GM23338 (cell line): ENCODE measurements around the gene CLSTN2. TPM values are rescaled to one million over a fixed set of nuclear protein-coding genes. Genes with fewer than 3 reads are reported as not detected.

Source experiments
- ATAC-seq: fragments of 200-7000 bp; cut with Tn5 transposase; 3 replicates; pipeline ENCODE4 v1.9.1; 2020
- DNase-seq: peaks from one replicate; pipeline ENCODE4 v3.0.0-alpha.2; 2015; ENCODE audit warnings: low spot score
- H2AFZ ChIP-seq: fragments of 200-600 bp; sonication (generic); 2 replicates; pipeline ENCODE4 v1.8.0; 2016; ENCODE audit warnings: antibody characterized with exemption, mild to moderate bottlenecking, moderate library complexity
- H3F3A ChIP-seq: fragments of 200-600 bp; sonication (generic); replicated peaks from 2 replicates; pipeline ENCODE4 v1.8.0; 2017; ENCODE audit warnings: antibody characterized with exemption, mixed run types, low read depth
- H3K27ac ChIP-seq: fragments of 200-600 bp; sonication (generic); 2 replicates; pipeline ENCODE4 v1.6.1; 2016; ENCODE audit warnings: low read depth
- H3K27me3 ChIP-seq: fragments of 200-600 bp; sonication (generic); 2 replicates; pipeline ENCODE4 v1.8.0; 2016; ENCODE audit warnings: mild to moderate bottlenecking, mixed run types, moderate library complexity; ENCODE audit not compliant: insufficient read depth
- H3K36me3 ChIP-seq: fragments of 200-600 bp; sonication (generic); 2 replicates; pipeline ENCODE4 v1.8.0; 2016; ENCODE audit warnings: mild to moderate bottlenecking; ENCODE audit not compliant: insufficient read depth
- H3K4me1 ChIP-seq: fragments of 200-600 bp; sonication (generic); 2 replicates; pipeline ENCODE4 v1.8.0; 2016; ENCODE audit warnings: mild to moderate bottlenecking, moderate library complexity; ENCODE audit not compliant: insufficient read depth
- H3K4me2 ChIP-seq: fragments of 200-600 bp; sonication (generic); 2 replicates; pipeline ENCODE4 v1.7.1; 2017; ENCODE audit warnings: mixed run types
- H3K4me3 ChIP-seq: fragments of 200-600 bp; sonication (generic); 2 replicates; pipeline ENCODE4 v1.6.1; 2016; ENCODE audit warnings: mixed run types
- H3K79me2 ChIP-seq: fragments of 200-600 bp; sonication (generic); replicated peaks from 2 replicates; pipeline ENCODE4 v1.8.0; 2017; ENCODE audit warnings: mild to moderate bottlenecking; ENCODE audit not compliant: insufficient read depth
- H3K9me2 ChIP-seq: fragments of 200-600 bp; sonication (generic); 2 replicates; pipeline ENCODE4 v1.8.0; 2017; ENCODE audit not compliant: insufficient read depth
- H4K20me1 ChIP-seq: fragments of 200-600 bp; sonication (generic); replicated peaks from 2 replicates; pipeline ENCODE4 v1.8.0; 2017; ENCODE audit warnings: mild to moderate bottlenecking; ENCODE audit not compliant: insufficient read depth
- H3K27ac Mint-ChIP-seq: 2 replicates; pipeline ENCODE4 v1.8.0; 2020; ENCODE audit warnings: inconsistent platforms, mild to moderate bottlenecking, moderate library complexity, mixed read lengths
- H3K27me3 Mint-ChIP-seq: 3 replicates; pipeline ENCODE4 v1.8.0; 2022; ENCODE audit warnings: low read depth, mild to moderate bottlenecking, moderate library complexity, mixed read lengths, inconsistent platforms; ENCODE audit not compliant: insufficient read depth, poor library complexity
- H3K36me3 Mint-ChIP-seq: 3 replicates; pipeline ENCODE4 v1.8.0; 2021; ENCODE audit warnings: low read depth, mild to moderate bottlenecking, inconsistent platforms, moderate library complexity, mixed read lengths
- H3K4me1 Mint-ChIP-seq: 3 replicates; pipeline ENCODE4 v1.8.0; 2020; ENCODE audit warnings: mild to moderate bottlenecking, inconsistent platforms, mixed read lengths
- H3K4me3 Mint-ChIP-seq: 3 replicates; pipeline ENCODE4 v1.8.0; 2021; ENCODE audit warnings: moderate library complexity, mild to moderate bottlenecking, inconsistent platforms, mixed read lengths
- H3K9me3 Mint-ChIP-seq: 3 replicates; pipeline ENCODE4 v1.8.0; 2020; ENCODE audit warnings: moderate library complexity, mild to moderate bottlenecking, inconsistent platforms, mixed read lengths
- CTCF ChIP-seq, 2 experiments: fragments of 200-600 bp in 1 of 2; sonication (generic) in 1 of 2; conservative IDR thresholded peaks; 2 replicates each; pipeline versions ENCODE4 v1.5.1 to v1.6.1; 2016 to 2017; ENCODE audit warnings: antibody characterized with exemption in 2 of 2, low read depth in 2 of 2, mild to moderate bottlenecking in 2 of 2, moderate library complexity in 1 of 2
- ETS1 ChIP-seq: IDR thresholded peaks from 2 replicates; pipeline ENCODE4 v1.6.1; 2016; ENCODE audit warnings: antibody characterized with exemption
- EZH2 ChIP-seq: fragments of 200-600 bp; sonication (generic); IDR thresholded peaks from one replicate; pipeline ENCODE4 v1.8.0; 2017; ENCODE audit warnings: antibody characterized with exemption, mild to moderate bottlenecking, low read depth; ENCODE audit not compliant: unreplicated experiment
- EZH2phosphoT487 ChIP-seq: fragments of 200-600 bp; sonication (generic); IDR thresholded peaks from one replicate; pipeline ENCODE4 v1.8.1; 2018; ENCODE audit warnings: antibody characterized with exemption; ENCODE audit not compliant: unreplicated experiment
- JUNB ChIP-seq: IDR thresholded peaks from one replicate; pipeline ENCODE4 v1.6.1; 2016; ENCODE audit warnings: antibody characterized with exemption; ENCODE audit not compliant: unreplicated experiment
- NANOG ChIP-seq: IDR thresholded peaks from 2 replicates; pipeline ENCODE4 v1.6.1; 2016; ENCODE audit warnings: antibody characterized with exemption, borderline replicate concordance
- POLR2AphosphoS5 ChIP-seq: IDR thresholded peaks from 2 replicates; pipeline ENCODE4 v1.6.1; 2016; ENCODE audit warnings: antibody characterized with exemption, low read depth
- REST ChIP-seq: IDR thresholded peaks from one replicate; pipeline ENCODE4 v1.6.1; 2018; ENCODE audit warnings: antibody characterized with exemption; ENCODE audit not compliant: unreplicated experiment
- STAT1 ChIP-seq: IDR thresholded peaks from one replicate; pipeline ENCODE4 v1.6.1; 2016; ENCODE audit warnings: antibody characterized with exemption; ENCODE audit not compliant: unreplicated experiment
- ZNF114 ChIP-seq: fragments of 250-450 bp; sonication (Bioruptor Pico); IDR thresholded peaks from 2 replicates; pipeline ENCODE4 v1.5.0; 2020; ENCODE audit warnings: mild to moderate bottlenecking, moderate library complexity
- polyA plus RNA-seq: library from polyadenylated mRNA; unstranded; fragments of >200 nt; fragmentation: Nextera tagmentation; extraction: Ambion mirVana; gene quantifications from 2 replicates; pipeline ENCODE4 v1.2.1, GENCODE V29; 2016
- total RNA-seq: library from RNA; depleted of rRNA; stranded (reverse); fragments of >200 nt; shearing (Covaris generic); gene quantifications from 2 replicates; pipeline ENCODE4 v1.2.3, GENCODE V29; 2014

The CLSTN2 gene
- total and polyA plus RNA-seq, 2 experiments from 2014 or later = 0.11 to 0.83 TPM

- ATAC-seq (no peak), DNase-seq (no peak)
- Histone ChIP-seq H3K79me2 (no peaks in the 10 kb centered on the region), H3K4me3 (no peak overlapping the region), H4K20me1 (no peaks in the 10 kb centered on the region; the same call in 1 of the 2 replicates), H3K9me2 (0 out of 2 replicates have a peak, but pooled peaks cover 6% of the 10 kb centered on the region), H2AFZ (no peak overlapping the region), H3K27ac (no peak overlapping the region), H3K27me3 (no peaks in the 10 kb centered on the region), H3K4me2 (no peak overlapping the region), H3K36me3 (no peaks in the 10 kb centered on the region), H3K4me1 (no peaks in the 10 kb centered on the region), H3F3A (no peaks in the 10 kb centered on the region)
- Mint-ChIP-seq H3K36me3 (no peaks in the 10 kb centered on the region), H3K4me1 (no peaks in the 10 kb centered on the region), H3K27ac (no peak overlapping the region), H3K9me3 (no peaks in the 10 kb centered on the region), H3K27me3 (peaks cover 4% of the 10 kb centered on the region), H3K4me3 (no peak overlapping the region)
- TF ChIP-seq ETS1 (no peak), NANOG (no peak), CTCF (conservative IDR thresholded peaks at IDR 0.05; ENCODE audit: low read depth in 2 of 2) (no peak), ZNF114 (CRISPR knock-in tag) (no peak), JUNB (no peak), REST (no peak)
Observed at GRCh38 chr3:139948467-139948866, 13.5 kb downstream of the CLSTN2 start.

- ATAC-seq (no peak), DNase-seq (no peak)
- H3K27me3 ChIP-seq = no peaks in the 10 kb centered on the region
- H3F3A ChIP-seq = no peaks in the 10 kb centered on the region
- H4K20me1 ChIP-seq = no peaks in the 10 kb centered on the region; the same call in 1 of the 2 replicates
- Mint-ChIP-seq H3K4me1 (no peaks in the 10 kb centered on the region), H3K27me3 (peaks cover 4% of the 10 kb centered on the region), H3K27ac (no peak overlapping the region), H3K4me3 (no peak overlapping the region), H3K36me3 (no peaks in the 10 kb centered on the region), H3K9me3 (no peaks in the 10 kb centered on the region)
- no peaks in the 10 kb centered on the region for H3K79me2 ChIP-seq
- no peak overlapping the region for H2AFZ ChIP-seq
- no peaks in the 10 kb centered on the region for H3K36me3 ChIP-seq
- H3K9me2 ChIP-seq = 0 out of 2 replicates have a peak, but pooled peaks cover 6% of the 10 kb centered on the region
- no peak overlapping the region for H3K4me2 ChIP-seq
- no peak overlapping the region for H3K4me3 ChIP-seq
- no peak overlapping the region for H3K27ac ChIP-seq
- no peaks in the 10 kb centered on the region for H3K4me1 ChIP-seq
- TF ChIP-seq ZNF114 (CRISPR knock-in tag) (no peak), POLR2AphosphoS5 (no peak), EZH2 (no peak), STAT1 (no peak), EZH2phosphoT487 (no peak), NANOG (no peak), JUNB (no peak)
Observed at GRCh38 chr3:139948898-139949297, 13.9 kb downstream of the CLSTN2 start.
